ENCODE results near the gene SH3BP2.

DNA sequence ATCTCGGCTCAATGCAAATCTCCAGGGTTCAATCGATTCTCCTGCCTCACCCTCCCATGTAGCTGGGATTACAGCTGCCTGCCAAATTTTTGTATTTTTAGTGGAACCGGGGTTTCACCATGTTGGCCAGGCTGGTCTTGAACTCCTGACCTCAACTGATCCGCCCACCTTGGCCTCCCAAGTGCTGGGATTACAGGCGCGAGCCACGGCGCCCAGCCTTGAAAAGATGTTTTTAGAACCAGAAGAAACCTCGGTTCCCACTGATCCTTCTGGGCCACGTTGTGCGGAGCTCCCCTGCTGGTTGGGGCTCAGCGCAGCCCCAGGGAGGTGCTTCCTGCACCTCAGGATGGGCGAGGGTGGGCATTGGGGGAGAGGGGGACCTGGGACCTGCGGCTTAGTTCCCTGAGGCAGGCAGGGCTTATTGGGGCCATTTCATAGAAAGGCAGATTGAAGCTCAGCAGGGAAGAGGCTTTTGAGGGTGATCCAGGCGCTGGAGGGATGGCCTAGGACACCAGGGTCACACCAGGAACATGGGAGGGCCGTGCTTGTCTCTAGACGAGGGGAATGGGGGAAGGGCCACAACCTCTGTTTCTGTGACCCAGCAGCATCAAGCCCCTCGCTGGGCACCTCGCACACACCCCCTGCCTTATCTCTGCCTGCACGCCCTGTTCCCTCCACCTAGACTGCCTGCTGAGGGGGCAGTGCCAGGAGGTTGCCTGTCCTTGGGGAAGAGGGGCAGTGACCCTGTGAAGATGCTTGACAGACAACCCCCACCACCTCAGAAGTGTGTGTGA, 44.4 kb downstream of the SH3BP2 start:
- TF ChIP-seq, protein P1, sequence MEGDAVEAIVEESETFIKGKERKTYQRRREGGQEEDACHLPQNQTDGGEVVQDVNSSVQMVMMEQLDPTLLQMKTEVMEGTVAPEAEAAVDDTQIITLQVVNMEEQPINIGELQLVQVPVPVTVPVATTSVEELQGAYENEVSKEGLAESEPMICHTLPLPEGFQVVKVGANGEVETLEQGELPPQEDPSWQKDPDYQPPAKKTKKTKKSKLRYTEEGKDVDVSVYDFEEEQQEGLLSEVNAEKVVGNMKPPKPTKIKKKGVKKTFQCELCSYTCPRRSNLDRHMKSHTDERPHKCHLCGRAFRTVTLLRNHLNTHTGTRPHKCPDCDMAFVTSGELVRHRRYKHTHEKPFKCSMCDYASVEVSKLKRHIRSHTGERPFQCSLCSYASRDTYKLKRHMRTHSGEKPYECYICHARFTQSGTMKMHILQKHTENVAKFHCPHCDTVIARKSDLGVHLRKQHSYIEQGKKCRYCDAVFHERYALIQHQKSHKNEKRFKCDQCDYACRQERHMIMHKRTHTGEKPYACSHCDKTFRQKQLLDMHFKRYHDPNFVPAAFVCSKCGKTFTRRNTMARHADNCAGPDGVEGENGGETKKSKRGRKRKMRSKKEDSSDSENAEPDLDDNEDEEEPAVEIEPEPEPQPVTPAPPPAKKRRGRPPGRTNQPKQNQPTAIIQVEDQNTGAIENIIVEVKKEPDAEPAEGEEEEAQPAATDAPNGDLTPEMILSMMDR (IDR thresholded peaks at IDR 0.05), result no peak
- TF ChIP-seq EP300 (IDR thresholded peaks at IDR 0.05) (no peak), POLR2A (IDR thresholded peaks at IDR 0.05) (no peak)
